ENCODE measurements around the gene CXCR1. TPM values are rescaled to one million over a fixed set of nuclear protein-coding genes. Genes with fewer than 3 reads are reported as not detected.

Gene CXCR1
- polyA plus RNA-seq, 1 donor (not counting 4 experiments of a cell fraction or from before 2014, with no cell fraction given): 14.5 TPM

DNA sequence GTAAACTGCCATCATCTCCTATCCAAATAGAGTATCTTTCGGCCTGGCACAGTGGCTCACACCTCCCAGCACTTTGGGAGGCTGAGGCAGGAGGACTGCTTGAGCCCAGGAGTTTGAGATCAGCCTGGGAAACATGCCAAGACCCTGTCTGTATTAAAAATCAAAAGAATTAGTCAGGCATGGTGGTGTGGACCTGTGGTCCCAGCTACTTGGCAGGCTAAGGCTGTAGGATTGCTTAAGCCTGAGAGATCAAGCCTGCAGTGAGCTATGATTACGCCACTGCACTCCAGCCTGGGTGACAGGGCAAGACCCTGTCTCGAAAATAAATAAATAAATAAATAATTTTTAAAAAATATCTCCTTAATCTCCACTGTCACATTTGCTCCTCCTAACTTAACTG is 35.5 kb upstream of the CXCR1 start:
- Histone ChIP-seq H3K27me3 (ENCODE audit: control insufficient read depth, extremely low read depth, insufficient read depth, low read length) (peaks cover 7% of the 10 kb centered on the region), H4K20me1 (ENCODE audit: control insufficient read depth, extremely low read depth, insufficient read depth, low read length) (no peaks in the 10 kb centered on the region)
- TF ChIP-seq, protein P1, sequence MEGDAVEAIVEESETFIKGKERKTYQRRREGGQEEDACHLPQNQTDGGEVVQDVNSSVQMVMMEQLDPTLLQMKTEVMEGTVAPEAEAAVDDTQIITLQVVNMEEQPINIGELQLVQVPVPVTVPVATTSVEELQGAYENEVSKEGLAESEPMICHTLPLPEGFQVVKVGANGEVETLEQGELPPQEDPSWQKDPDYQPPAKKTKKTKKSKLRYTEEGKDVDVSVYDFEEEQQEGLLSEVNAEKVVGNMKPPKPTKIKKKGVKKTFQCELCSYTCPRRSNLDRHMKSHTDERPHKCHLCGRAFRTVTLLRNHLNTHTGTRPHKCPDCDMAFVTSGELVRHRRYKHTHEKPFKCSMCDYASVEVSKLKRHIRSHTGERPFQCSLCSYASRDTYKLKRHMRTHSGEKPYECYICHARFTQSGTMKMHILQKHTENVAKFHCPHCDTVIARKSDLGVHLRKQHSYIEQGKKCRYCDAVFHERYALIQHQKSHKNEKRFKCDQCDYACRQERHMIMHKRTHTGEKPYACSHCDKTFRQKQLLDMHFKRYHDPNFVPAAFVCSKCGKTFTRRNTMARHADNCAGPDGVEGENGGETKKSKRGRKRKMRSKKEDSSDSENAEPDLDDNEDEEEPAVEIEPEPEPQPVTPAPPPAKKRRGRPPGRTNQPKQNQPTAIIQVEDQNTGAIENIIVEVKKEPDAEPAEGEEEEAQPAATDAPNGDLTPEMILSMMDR (optimal IDR thresholded peaks at IDR 0.05 in 1 of 3, IDR thresholded peaks at IDR 0.05 in 1 of 3, conservative IDR thresholded peaks at IDR 0.05 in 1 of 3; ENCODE audit: extremely low read depth in 1 of 3, insufficient read depth in 2 of 3, low read length in 3 of 3): no peak
- no peak for TF ChIP-seq EZH2 (IDR thresholded peaks at IDR 0.05; ENCODE audit: low read length)

DNA sequence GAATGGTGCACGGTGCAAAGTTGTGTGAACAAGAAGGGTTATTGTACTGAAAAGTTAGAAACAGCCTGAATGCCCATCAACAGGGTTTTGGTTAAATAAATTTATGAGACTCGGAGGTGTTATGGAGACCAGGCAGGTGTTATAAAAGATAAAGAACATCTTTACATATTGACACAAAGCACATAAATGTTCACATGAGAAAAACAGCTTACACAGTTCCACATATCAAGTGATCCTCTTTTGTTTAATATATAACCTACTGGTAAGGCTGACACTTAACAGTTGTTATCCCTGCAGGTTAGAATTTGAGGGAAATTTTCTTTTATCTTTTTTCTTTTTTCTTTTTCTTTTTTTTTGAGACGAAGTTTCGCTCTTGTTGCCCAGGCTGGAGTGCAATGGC is 30.2 kb upstream of the CXCR1 start:
- no peak overlapping the region for H3K4me2 ChIP-seq (ENCODE audit: control insufficient read depth, extremely low read depth, insufficient read depth, low read depth, low read length)
- no peak overlapping the region for H3K27ac ChIP-seq (ENCODE audit: control insufficient read depth, insufficient read depth, low read length)
- H3K4me3 ChIP-seq (ENCODE audit: control insufficient read depth in 2 of 3, extremely low read depth in 1 of 3, insufficient read depth in 2 of 3, low read depth in 1 of 3, low read length in 3 of 3): no peak overlapping the region
- TF ChIP-seq, protein P1 (optimal IDR thresholded peaks at IDR 0.05 in 1 of 3, IDR thresholded peaks at IDR 0.05 in 1 of 3, conservative IDR thresholded peaks at IDR 0.05 in 1 of 3; ENCODE audit: extremely low read depth in 1 of 3, insufficient read depth in 2 of 3, low read length in 3 of 3): no peak
- no peak for TF ChIP-seq EZH2 (IDR thresholded peaks at IDR 0.05; ENCODE audit: low read length)
- H3K9me3 ChIP-seq (ENCODE audit: control insufficient read depth, low read depth, low read length): no peaks in the 10 kb centered on the region
- no peaks in the 10 kb centered on the region for H3K4me1 ChIP-seq (ENCODE audit: control insufficient read depth, extremely low read depth, insufficient read depth, low read length)
- no peaks in the 10 kb centered on the region for H3K9me1 ChIP-seq (ENCODE audit: control insufficient read depth, extremely low read depth, insufficient read depth, low read length)
- FAIRE-seq (no peak), DNase-seq (ENCODE audit: low read depth, low spot score) (no peak)
- no peak overlapping the region for H3K9ac ChIP-seq (ENCODE audit: control insufficient read depth, extremely low read depth, insufficient read depth, low read length)
- dilution Hi-C loops (cut with MboI; ENCODE audit: extremely low pct_ligation_motif_present, low sequenced_read_pairs): no loop called here
- no peaks in the 10 kb centered on the region for H3K79me2 ChIP-seq (ENCODE audit: control insufficient read depth, insufficient read depth, low read length)
- H4K20me1 ChIP-seq (ENCODE audit: control insufficient read depth, extremely low read depth, insufficient read depth, low read length): no peaks in the 10 kb centered on the region
- H3K27me3 ChIP-seq (ENCODE audit: control insufficient read depth, extremely low read depth, insufficient read depth, low read length): peaks cover 7% of the 10 kb centered on the region
- H2AFZ ChIP-seq (ENCODE audit: control insufficient read depth, low read length): no peak overlapping the region
- no peaks in the 10 kb centered on the region for H3K36me3 ChIP-seq (ENCODE audit: control insufficient read depth in 2 of 2, extremely low read depth in 1 of 2, insufficient read depth in 2 of 2, low read length in 2 of 2)

More for the DNA sequence above, 35.5 kb upstream of the CXCR1 start:
- Histone ChIP-seq H3K36me3 (ENCODE audit: control insufficient read depth in 2 of 2, extremely low read depth in 1 of 2, insufficient read depth in 2 of 2, low read length in 2 of 2) (no peaks in the 10 kb centered on the region), H3K79me2 (ENCODE audit: control insufficient read depth, insufficient read depth, low read length) (no peaks in the 10 kb centered on the region), H3K4me1 (ENCODE audit: control insufficient read depth, extremely low read depth, insufficient read depth, low read length) (no peaks in the 10 kb centered on the region), H2AFZ (ENCODE audit: control insufficient read depth, low read length) (no peak overlapping the region), H3K9me1 (ENCODE audit: control insufficient read depth, extremely low read depth, insufficient read depth, low read length) (no peaks in the 10 kb centered on the region), H3K4me2 (ENCODE audit: control insufficient read depth, extremely low read depth, insufficient read depth, low read depth, low read length) (no peak overlapping the region), H3K4me3 (ENCODE audit: control insufficient read depth in 2 of 3, extremely low read depth in 1 of 3, insufficient read depth in 2 of 3, low read depth in 1 of 3, low read length in 3 of 3) (no peak overlapping the region), H3K9me3 (ENCODE audit: control insufficient read depth, low read depth, low read length) (no peaks in the 10 kb centered on the region), H3K9ac (ENCODE audit: control insufficient read depth, extremely low read depth, insufficient read depth, low read length) (no peak overlapping the region), H3K27ac (ENCODE audit: control insufficient read depth, insufficient read depth, low read length) (no peak overlapping the region)
- DNase-seq (ENCODE audit: low read depth, low spot score): no peak
- FAIRE-seq: no peak
- dilution Hi-C loops (cut with MboI; ENCODE audit: extremely low pct_ligation_motif_present, low sequenced_read_pairs): no loop called here

Measured in keratinocyte (primary cell).